ENCODE data around the gene STX17. TPM values are rescaled to one million over a fixed set of nuclear protein-coding genes. Genes with fewer than 3 reads are reported as not detected.

STX17 gene
- total RNA-seq, 1 experiment from 2014 or later: 11.5 TPM

GRCh38 chr9:99868845-99869244, 37.6 kb upstream of the STX17 start:
- no peak overlapping the region for H3K4me3 ChIP-seq (ENCODE audit: low read depth in 2 of 2, low read length in 2 of 2)
- no peak for DNase-seq (ENCODE audit: low read depth, low spot score)
- no TSS peak for BruUV-seq (replicated peaks)
- H3K36me3 ChIP-seq (ENCODE audit: control insufficient read depth, insufficient read depth, low read length): no peaks in the 10 kb centered on the region
- H3K27ac ChIP-seq (ENCODE audit: low read length): no peak overlapping the region
- in situ Hi-C loops (cut with HindIII; ENCODE audit: low pct_unique_long_range_greater_than_20kb, low sequenced_read_pairs) (no loop called here), intact Hi-C loops (cut with micrococcal nuclease; ENCODE audit: unreplicated experiment) (no loop called here)
- H3K9me3 ChIP-seq (ENCODE audit: control insufficient read depth, insufficient read depth, low read depth, low read length): no peaks in the 10 kb centered on the region
- H3K27me3 ChIP-seq (ENCODE audit: control insufficient read depth, insufficient read depth, low read length): no peaks in the 10 kb centered on the region
- H3K4me1 ChIP-seq (ENCODE audit: control insufficient read depth, insufficient read depth, low read length): no peaks in the 10 kb centered on the region
- CTCF ChIA-PET: no interaction called here
- TF ChIP-seq SIN3A (IDR thresholded peaks at IDR 0.05; ENCODE audit: borderline replicate concordance, insufficient read depth, low read depth, low read length) (no peak), POLR2AphosphoS5 (IDR thresholded peaks at IDR 0.05; ENCODE audit: low read depth, low read length) (no peak), TCF7L2 (IDR thresholded peaks at IDR 0.05; ENCODE audit: low read depth, low read length) (no peak), CTCF (IDR thresholded peaks at IDR 0.05) (no peak)
- TF ChIP-seq, protein P1, sequence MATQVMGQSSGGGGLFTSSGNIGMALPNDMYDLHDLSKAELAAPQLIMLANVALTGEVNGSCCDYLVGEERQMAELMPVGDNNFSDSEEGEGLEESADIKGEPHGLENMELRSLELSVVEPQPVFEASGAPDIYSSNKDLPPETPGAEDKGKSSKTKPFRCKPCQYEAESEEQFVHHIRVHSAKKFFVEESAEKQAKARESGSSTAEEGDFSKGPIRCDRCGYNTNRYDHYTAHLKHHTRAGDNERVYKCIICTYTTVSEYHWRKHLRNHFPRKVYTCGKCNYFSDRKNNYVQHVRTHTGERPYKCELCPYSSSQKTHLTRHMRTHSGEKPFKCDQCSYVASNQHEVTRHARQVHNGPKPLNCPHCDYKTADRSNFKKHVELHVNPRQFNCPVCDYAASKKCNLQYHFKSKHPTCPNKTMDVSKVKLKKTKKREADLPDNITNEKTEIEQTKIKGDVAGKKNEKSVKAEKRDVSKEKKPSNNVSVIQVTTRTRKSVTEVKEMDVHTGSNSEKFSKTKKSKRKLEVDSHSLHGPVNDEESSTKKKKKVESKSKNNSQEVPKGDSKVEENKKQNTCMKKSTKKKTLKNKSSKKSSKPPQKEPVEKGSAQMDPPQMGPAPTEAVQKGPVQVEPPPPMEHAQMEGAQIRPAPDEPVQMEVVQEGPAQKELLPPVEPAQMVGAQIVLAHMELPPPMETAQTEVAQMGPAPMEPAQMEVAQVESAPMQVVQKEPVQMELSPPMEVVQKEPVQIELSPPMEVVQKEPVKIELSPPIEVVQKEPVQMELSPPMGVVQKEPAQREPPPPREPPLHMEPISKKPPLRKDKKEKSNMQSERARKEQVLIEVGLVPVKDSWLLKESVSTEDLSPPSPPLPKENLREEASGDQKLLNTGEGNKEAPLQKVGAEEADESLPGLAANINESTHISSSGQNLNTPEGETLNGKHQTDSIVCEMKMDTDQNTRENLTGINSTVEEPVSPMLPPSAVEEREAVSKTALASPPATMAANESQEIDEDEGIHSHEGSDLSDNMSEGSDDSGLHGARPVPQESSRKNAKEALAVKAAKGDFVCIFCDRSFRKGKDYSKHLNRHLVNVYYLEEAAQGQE (IDR thresholded peaks at IDR 0.05; ENCODE audit: insufficient read depth in 1 of 2, low read depth in 2 of 2, low read length in 1 of 2): no peak
- no peak for ATAC-seq
- POLR2A ChIA-PET: no interaction called here

- in situ Hi-C loops (cut with HindIII; ENCODE audit: low pct_unique_long_range_greater_than_20kb, low sequenced_read_pairs): no loop called here
- ATAC-seq (no peak), DNase-seq (ENCODE audit: low read depth, low spot score) (no peak)
- H3K4me1 ChIP-seq (ENCODE audit: control insufficient read depth, insufficient read depth, low read length): no peaks in the 10 kb centered on the region
- BruUV-seq (replicated peaks): no TSS peak
- H3K4me3 ChIP-seq (ENCODE audit: low read depth in 2 of 2, low read length in 2 of 2): no peak overlapping the region
- H3K36me3 ChIP-seq (ENCODE audit: control insufficient read depth, insufficient read depth, low read length): no peaks in the 10 kb centered on the region
- ChIA-PET POLR2A (no interaction called here), CTCF (no interaction called here)
- no peaks in the 10 kb centered on the region for H3K9me3 ChIP-seq (ENCODE audit: control insufficient read depth, insufficient read depth, low read depth, low read length)
- no peak for TF ChIP-seq POLR2AphosphoS5 (IDR thresholded peaks at IDR 0.05; ENCODE audit: low read depth, low read length)
- no peak for TF ChIP-seq TCF7L2 (IDR thresholded peaks at IDR 0.05; ENCODE audit: low read depth, low read length)
- no peak for TF ChIP-seq SIN3A (IDR thresholded peaks at IDR 0.05; ENCODE audit: borderline replicate concordance, insufficient read depth, low read depth, low read length)
- no peak for TF ChIP-seq CTCF (IDR thresholded peaks at IDR 0.05)
- TF ChIP-seq, protein P1 (IDR thresholded peaks at IDR 0.05; ENCODE audit: insufficient read depth in 1 of 2, low read depth in 2 of 2, low read length in 1 of 2): no peak
- H3K27me3 ChIP-seq (ENCODE audit: control insufficient read depth, insufficient read depth, low read length): no peaks in the 10 kb centered on the region; the same call in 1 of the 2 replicates
- H3K27ac ChIP-seq (ENCODE audit: low read length): no peak overlapping the region
- intact Hi-C loops (cut with micrococcal nuclease; ENCODE audit: unreplicated experiment): no loop called here
These were observed 36.3 kb upstream of the STX17 start for GRCh38 chr9:99870126-99870525.
